ENCODE results near the gene SLC9A3. TPM values are rescaled to one million over a fixed set of nuclear protein-coding genes. Genes with fewer than 3 reads are reported as not detected.

The SLC9A3 gene
- polyA plus RNA-seq, 1 of the 3 experiments (the other 2 are of a cell fraction), result 1.9 TPM

GRCh38 chr5:573976-574375 lies 49.7 kb upstream of the SLC9A3 start:
- ChIA-PET POLR2A (no interaction called here), CTCF (no interaction called here)
- DNase-seq, result no peak

GRCh38 chr5:573206-573605 lies 49.0 kb upstream of the SLC9A3 start:
- CTCF ChIA-PET, result no interaction called here
- no peak for DNase-seq
- POLR2A ChIA-PET, result no interaction called here
- peaks cover 20% of the 10 kb centered on the region for H3K27me3 ChIP-seq (ENCODE audit: insufficient read depth)
- H3K9me2 ChIP-seq, result no peaks in the 10 kb centered on the region
- no peaks in the 10 kb centered on the region for H3K9me3 ChIP-seq
- TF ChIP-seq RCOR1 (IDR thresholded peaks at IDR 0.05; ENCODE audit: low read length) (no peak), SMC3 (IDR thresholded peaks at IDR 0.05; ENCODE audit: low read depth, low read length) (no peak), USF2 (IDR thresholded peaks at IDR 0.05; ENCODE audit: borderline replicate concordance, low read depth, low read length) (no peak), TCF12 (IDR thresholded peaks at IDR 0.05) (no peak), MXI1 (IDR thresholded peaks at IDR 0.05; ENCODE audit: low read depth, low read length) (no peak)
- H3K4me3 ChIP-seq (ENCODE audit: low read depth in 2 of 2, low read length in 1 of 2), result no peak overlapping the region
- H3K36me3 ChIP-seq (replicated peaks in 1 of 2; ENCODE audit: control insufficient read depth in 1 of 2, insufficient read depth in 2 of 2, low read length in 1 of 2), result no peaks in the 10 kb centered on the region
- H3K4me2 ChIP-seq, result no peak overlapping the region
- WGBS (ENCODE audit: low lambda C conversion rate), result 75% methylated on average over 12 of the region's 12 CpGs
- no peaks in the 10 kb centered on the region for H3K79me2 ChIP-seq (ENCODE audit: insufficient read depth)
- H2AFZ ChIP-seq (ENCODE audit: low read depth), result no peak overlapping the region
- H3K4me1 ChIP-seq (ENCODE audit: control insufficient read depth in 1 of 2, insufficient read depth in 2 of 2, low read depth in 1 of 2, low read length in 1 of 2), result no peaks in the 10 kb centered on the region
- H4K20me1 ChIP-seq (ENCODE audit: insufficient read depth), result no peaks in the 10 kb centered on the region
- no peaks in the 10 kb centered on the region for H3F3A ChIP-seq (replicated peaks; ENCODE audit: insufficient read depth)
- H3K9ac ChIP-seq, result no peak overlapping the region
- no peak overlapping the region for H3K27ac ChIP-seq (ENCODE audit: low read depth in 2 of 2, low read length in 1 of 2)

More at GRCh38 chr5:573976-574375, 49.7 kb upstream of the SLC9A3 start:
- no peaks in the 10 kb centered on the region for H3K4me1 ChIP-seq (ENCODE audit: control insufficient read depth in 1 of 2, insufficient read depth in 2 of 2, low read depth in 1 of 2, low read length in 1 of 2)
- no peak overlapping the region for H3K27ac ChIP-seq (ENCODE audit: low read depth in 2 of 2, low read length in 1 of 2)
- no peak overlapping the region for H3K4me2 ChIP-seq
- no peaks in the 10 kb centered on the region for H3K36me3 ChIP-seq (replicated peaks in 1 of 2; ENCODE audit: control insufficient read depth in 1 of 2, insufficient read depth in 2 of 2, low read length in 1 of 2)
- no peaks in the 10 kb centered on the region for H3K9me2 ChIP-seq
- no peaks in the 10 kb centered on the region for H3F3A ChIP-seq (replicated peaks; ENCODE audit: insufficient read depth)
- H3K9ac ChIP-seq, result no peak overlapping the region
- no peaks in the 10 kb centered on the region for H3K79me2 ChIP-seq (ENCODE audit: insufficient read depth)
- no peaks in the 10 kb centered on the region for H3K9me3 ChIP-seq
- H2AFZ ChIP-seq (ENCODE audit: low read depth), result no peak overlapping the region
- no peaks in the 10 kb centered on the region for H4K20me1 ChIP-seq (ENCODE audit: insufficient read depth)
- no peak for TF ChIP-seq FOXJ3 (CRISPR knock-in tag; IDR thresholded peaks at IDR 0.05)
- no peak for TF ChIP-seq SIN3A (IDR thresholded peaks at IDR 0.05; ENCODE audit: borderline replicate concordance, low read depth, low read length)
- no peak for TF ChIP-seq FOXM1 (IDR thresholded peaks at IDR 0.05; ENCODE audit: low read depth)
- TF ChIP-seq MEF2A (IDR thresholded peaks at IDR 0.05; ENCODE audit: borderline replicate concordance, low read depth), result no peak
- no peak for TF ChIP-seq MAX (IDR thresholded peaks at IDR 0.05; ENCODE audit: low read depth)
- H3K4me3 ChIP-seq (ENCODE audit: low read depth in 2 of 2, low read length in 1 of 2), result no peak overlapping the region
- WGBS (ENCODE audit: low lambda C conversion rate), result 43% methylated on average over 10 of the region's 16 CpGs
- H3K27me3 ChIP-seq (ENCODE audit: insufficient read depth), result peaks cover 12% of the 10 kb centered on the region; the same call in 1 of the 2 replicates

GRCh38 chr5:572398-573019 lies 48.3 kb upstream of the SLC9A3 start:
- TF ChIP-seq NFIC (IDR thresholded peaks at IDR 0.05; ENCODE audit: borderline replicate concordance), result no peak
- Histone ChIP-seq H3K4me3 (ENCODE audit: low read depth in 2 of 2, low read length in 1 of 2) (no peak overlapping the region), H3K27ac (ENCODE audit: low read depth in 2 of 2, low read length in 1 of 2) (no peak overlapping the region), H3K9me3 (no peaks in the 10 kb centered on the region), H3K9me2 (no peaks in the 10 kb centered on the region), H3K79me2 (ENCODE audit: insufficient read depth) (no peaks in the 10 kb centered on the region), H2AFZ (ENCODE audit: low read depth) (no peak overlapping the region), H3F3A (replicated peaks; ENCODE audit: insufficient read depth) (no peaks in the 10 kb centered on the region), H3K36me3 (replicated peaks in 1 of 2; ENCODE audit: control insufficient read depth in 1 of 2, insufficient read depth in 2 of 2, low read length in 1 of 2) (no peaks in the 10 kb centered on the region), H3K4me1 (ENCODE audit: control insufficient read depth in 1 of 2, insufficient read depth in 2 of 2, low read depth in 1 of 2, low read length in 1 of 2) (no peaks in the 10 kb centered on the region), H3K4me2 (no peak overlapping the region), H3K9ac (no peak overlapping the region), H4K20me1 (ENCODE audit: insufficient read depth) (no peaks in the 10 kb centered on the region), H3K27me3 (ENCODE audit: insufficient read depth) (peaks cover 25% of the 10 kb centered on the region)
- POLR2A ChIA-PET, result no interaction called here
- DNase-seq, result peak; percentile 4
- 38% methylated on average over 14 of the region's 14 CpGs for WGBS (ENCODE audit: low lambda C conversion rate)
- CTCF ChIA-PET, result no interaction called here
